Neural cell (in vitro differentiated cells): Measurements from ENCODE around the gene AK6.

Source experiments
- EP300 ChIP-seq: fragments of 450-650 bp; conservative IDR thresholded peaks from 2 replicates; pipeline ENCODE4 v1.6.1; 2014; ENCODE audit warnings: antibody characterized with exemption, mild to moderate bottlenecking, moderate library complexity; ENCODE audit not compliant: poor library complexity, severe bottlenecking
- EZH2 ChIP-seq: fragments of 200-600, 300-800 bp; shearing (Covaris generic), sonication (generic); IDR thresholded peaks from 2 replicates; pipeline ENCODE4 v1.6.1; 2014; ENCODE audit warnings: antibody characterized with exemption, low read length, borderline replicate concordance, mild to moderate bottlenecking; ENCODE audit not compliant: insufficient read depth, poor library complexity, severe bottlenecking
- REST ChIP-seq: IDR thresholded peaks from 2 replicates; pipeline ENCODE4 v1.6.1; 2012; ENCODE audit warnings: borderline replicate concordance

- no peak for TF ChIP-seq REST
- no peak for TF ChIP-seq EP300
- TF ChIP-seq EZH2 = no peak
These were observed 35.5 kb upstream of the AK6 start for GRCh38 chr5:69404659-69405330.
